ENCODE measurements around the gene C19orf85. TPM values are rescaled to one million over a fixed set of nuclear protein-coding genes. Genes with fewer than 3 reads are reported as not detected.

The C19orf85 gene
- total RNA-seq, 1 experiment from 2014 or later: 0.23 TPM

DNA sequence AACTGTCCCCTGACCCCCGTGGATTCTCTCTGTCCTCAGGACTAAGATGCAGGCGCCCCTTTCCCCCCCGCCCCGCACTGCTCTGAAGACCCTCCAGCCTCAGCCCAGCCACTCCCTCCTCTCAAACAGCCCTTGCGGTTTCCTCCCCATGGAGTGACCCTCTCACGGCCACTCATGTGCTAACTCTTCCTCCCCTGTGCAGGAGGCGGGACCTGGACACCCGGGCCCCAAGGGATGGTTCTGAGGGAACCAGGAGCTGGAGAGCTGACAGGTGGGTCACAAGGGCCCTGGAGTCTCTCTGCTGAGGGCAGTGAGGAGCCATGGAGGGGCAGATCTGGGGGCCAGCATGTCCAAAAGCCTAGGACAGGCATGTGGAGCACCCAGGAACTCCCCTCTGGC, 5.0 kb downstream of the C19orf85 start:
- Mint-ChIP-seq H3K27ac (ENCODE audit: low read depth, unreplicated experiment) (no peak overlapping the region), H3K36me3 (ENCODE audit: insufficient read depth, unreplicated experiment) (peaks cover 16% of the 10 kb centered on the region), H3K9me3 (ENCODE audit: unreplicated experiment) (no peaks in the 10 kb centered on the region), H3K4me1 (ENCODE audit: insufficient read depth, unreplicated experiment) (peaks cover 17% of the 10 kb centered on the region), H3K27me3 (ENCODE audit: insufficient read depth, unreplicated experiment) (no peaks in the 10 kb centered on the region), H3K4me3 (ENCODE audit: unreplicated experiment) (peak overlapping the region; percentile 97)
- ChIA-PET POLR2A (interaction anchor here (0.8 to 1.6 kb wide), 4 partner anchors 12 to 71 kb away, joined by 3 to 4 read pairs (median 4); partner anchors contain the start of gene UBE2S), CTCF (interaction anchor here (0.6 to 1.7 kb wide), 5 partner anchors 8 to 309 kb away, joined by 3 to 12 read pairs (median 4); no protein-coding TSS in a partner anchor)
- TF ChIP-seq, protein P1, sequence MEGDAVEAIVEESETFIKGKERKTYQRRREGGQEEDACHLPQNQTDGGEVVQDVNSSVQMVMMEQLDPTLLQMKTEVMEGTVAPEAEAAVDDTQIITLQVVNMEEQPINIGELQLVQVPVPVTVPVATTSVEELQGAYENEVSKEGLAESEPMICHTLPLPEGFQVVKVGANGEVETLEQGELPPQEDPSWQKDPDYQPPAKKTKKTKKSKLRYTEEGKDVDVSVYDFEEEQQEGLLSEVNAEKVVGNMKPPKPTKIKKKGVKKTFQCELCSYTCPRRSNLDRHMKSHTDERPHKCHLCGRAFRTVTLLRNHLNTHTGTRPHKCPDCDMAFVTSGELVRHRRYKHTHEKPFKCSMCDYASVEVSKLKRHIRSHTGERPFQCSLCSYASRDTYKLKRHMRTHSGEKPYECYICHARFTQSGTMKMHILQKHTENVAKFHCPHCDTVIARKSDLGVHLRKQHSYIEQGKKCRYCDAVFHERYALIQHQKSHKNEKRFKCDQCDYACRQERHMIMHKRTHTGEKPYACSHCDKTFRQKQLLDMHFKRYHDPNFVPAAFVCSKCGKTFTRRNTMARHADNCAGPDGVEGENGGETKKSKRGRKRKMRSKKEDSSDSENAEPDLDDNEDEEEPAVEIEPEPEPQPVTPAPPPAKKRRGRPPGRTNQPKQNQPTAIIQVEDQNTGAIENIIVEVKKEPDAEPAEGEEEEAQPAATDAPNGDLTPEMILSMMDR (IDR thresholded peaks at IDR 0.05; ENCODE audit: unreplicated experiment): no peak
- no peak for DNase-seq (ENCODE audit: unreplicated experiment)
- BruUV-seq (replicated peaks): no TSS peak
- intact Hi-C loops (cut with micrococcal nuclease): no loop called here

DNA sequence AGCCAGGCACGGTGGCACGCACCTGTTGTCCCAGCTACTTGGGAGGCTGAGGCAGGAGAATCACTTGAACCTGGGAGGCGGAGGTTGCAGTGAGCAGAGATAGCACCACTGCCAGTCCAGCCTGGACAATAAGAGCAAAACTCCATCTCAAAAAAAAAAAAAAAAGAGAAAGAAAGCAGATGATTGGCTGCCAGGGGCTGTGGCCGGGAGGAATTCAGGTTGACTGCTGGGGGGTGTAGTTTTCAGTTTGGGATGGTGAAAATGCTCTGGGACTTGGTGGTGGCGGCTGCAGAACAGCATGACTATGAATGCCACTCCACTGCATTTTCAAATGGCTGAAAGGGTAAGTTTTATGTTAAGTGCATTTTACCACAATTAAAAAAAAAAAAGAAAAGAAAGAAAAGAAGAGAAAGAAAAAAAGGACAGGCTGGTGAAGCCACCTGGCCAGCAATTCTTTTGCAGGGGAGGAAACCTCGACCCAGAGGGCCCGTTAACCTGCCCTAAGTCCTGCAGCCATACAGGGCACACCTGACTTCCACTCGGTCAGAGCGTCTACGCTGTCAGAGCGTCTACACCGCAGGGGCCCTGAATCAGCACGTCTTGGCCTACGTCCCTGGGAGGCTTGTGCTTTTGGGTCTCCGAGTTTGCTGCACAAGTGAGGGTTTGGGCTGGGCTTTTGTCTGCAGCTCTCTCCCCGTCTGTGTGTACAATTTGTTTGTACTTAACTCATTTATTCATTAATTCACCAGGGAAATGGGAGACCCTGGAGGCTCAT, 6.7 kb downstream of the C19orf85 start:
- Mint-ChIP-seq H3K27me3 (ENCODE audit: insufficient read depth, unreplicated experiment) (peaks cover 7% of the 10 kb centered on the region), H3K4me1 (ENCODE audit: insufficient read depth, unreplicated experiment) (peaks cover 17% of the 10 kb centered on the region), H3K36me3 (ENCODE audit: insufficient read depth, unreplicated experiment) (peaks cover 16% of the 10 kb centered on the region), H3K27ac (ENCODE audit: low read depth, unreplicated experiment) (no peak overlapping the region), H3K9me3 (ENCODE audit: unreplicated experiment) (no peaks in the 10 kb centered on the region), H3K4me3 (ENCODE audit: unreplicated experiment) (no peak overlapping the region)
- CTCF ChIA-PET: interaction anchor here (0.6 to 1.1 kb wide), 2 partner anchors 12 to 49 kb away, joined by 3 to 4 read pairs; no protein-coding TSS in a partner anchor
- TF ChIP-seq, protein P1 (IDR thresholded peaks at IDR 0.05; ENCODE audit: unreplicated experiment): no peak
- POLR2A ChIA-PET: no interaction called here
- no peak for DNase-seq (ENCODE audit: unreplicated experiment)
- BruUV-seq (replicated peaks): no TSS peak
- intact Hi-C loops (cut with micrococcal nuclease): no loop called here

DNA sequence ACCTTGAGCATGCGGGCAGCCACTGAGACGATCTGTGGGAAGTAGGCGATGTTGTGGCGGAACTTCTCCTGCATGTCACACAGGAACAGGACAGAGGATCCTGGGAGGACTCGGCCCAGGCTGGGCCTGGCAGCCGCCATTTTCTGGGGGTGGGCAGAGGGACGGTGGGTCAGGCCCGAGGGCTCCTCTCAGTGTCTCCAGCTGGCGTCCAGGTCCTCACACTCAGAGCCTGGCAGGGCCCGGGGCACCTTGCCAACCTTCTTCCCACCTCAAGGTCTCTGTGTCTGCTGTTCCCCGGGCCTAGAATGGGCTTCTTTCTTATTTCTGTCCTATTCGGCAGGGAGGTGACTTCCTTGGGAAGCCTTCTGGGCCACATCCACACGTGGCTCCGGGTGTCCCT, 8.2 kb downstream of the C19orf85 start:
- CTCF ChIA-PET: interaction anchor here (1.6 kb wide), 1 partner anchor 11 kb away, joined by 6 read pairs; no protein-coding TSS in a partner anchor
- no TSS peak for BruUV-seq (replicated peaks)
- intact Hi-C loops (cut with micrococcal nuclease): no loop called here
- Mint-ChIP-seq H3K4me1 (ENCODE audit: insufficient read depth, unreplicated experiment) (peaks cover 11% of the 10 kb centered on the region), H3K9me3 (ENCODE audit: unreplicated experiment) (no peaks in the 10 kb centered on the region), H3K27me3 (ENCODE audit: insufficient read depth, unreplicated experiment) (peaks cover 12% of the 10 kb centered on the region), H3K36me3 (ENCODE audit: insufficient read depth, unreplicated experiment) (peaks cover 11% of the 10 kb centered on the region), H3K4me3 (ENCODE audit: unreplicated experiment) (no peak overlapping the region), H3K27ac (ENCODE audit: low read depth, unreplicated experiment) (no peak overlapping the region)
- no peak for DNase-seq (ENCODE audit: unreplicated experiment)
- POLR2A ChIA-PET: no interaction called here
- TF ChIP-seq, protein P1 (IDR thresholded peaks at IDR 0.05; ENCODE audit: unreplicated experiment): no peak

DNA sequence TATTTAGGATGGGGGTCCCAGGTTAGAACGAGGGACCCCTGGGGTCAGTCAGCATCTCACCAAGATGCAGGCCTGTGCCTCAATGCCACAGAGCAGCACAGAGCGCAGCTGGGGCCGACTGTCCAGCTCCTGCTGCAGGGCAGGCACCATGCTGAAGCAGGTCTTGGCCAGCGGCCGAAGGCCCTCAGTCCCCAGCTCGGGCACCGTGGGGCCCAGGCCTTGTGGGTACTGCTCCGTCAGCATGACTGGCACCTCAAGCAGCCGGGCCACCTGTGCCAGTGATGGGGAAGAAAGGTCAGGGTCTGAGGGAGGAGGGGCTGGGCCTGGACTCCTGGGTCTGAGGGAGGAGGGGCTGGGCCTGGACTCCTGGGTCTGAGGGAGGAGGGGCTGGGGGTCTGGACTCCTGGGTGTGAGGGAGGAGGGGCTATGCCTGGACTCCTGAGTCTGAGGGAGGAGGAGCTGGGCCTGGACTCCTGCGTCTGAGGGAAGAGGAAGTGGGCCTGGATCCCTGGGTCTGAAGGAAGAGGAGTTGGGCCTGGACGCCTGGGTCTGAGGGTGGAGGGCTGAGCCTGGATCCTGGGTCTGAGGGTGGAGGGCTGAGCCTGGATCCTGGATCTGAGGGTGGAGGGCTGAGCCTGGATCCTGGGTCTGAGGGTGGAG, 8.8 kb downstream of the C19orf85 start:
- BruUV-seq (replicated peaks): no TSS peak
- H3K9me3 Mint-ChIP-seq (ENCODE audit: unreplicated experiment): no peaks in the 10 kb centered on the region
- intact Hi-C loops (cut with micrococcal nuclease): no loop called here

More for the DNA sequence above, 8.8 kb downstream of the C19orf85 start:
- Mint-ChIP-seq H3K36me3 (ENCODE audit: insufficient read depth, unreplicated experiment) (peaks cover 8% of the 10 kb centered on the region), H3K27me3 (ENCODE audit: insufficient read depth, unreplicated experiment) (peaks cover 12% of the 10 kb centered on the region), H3K4me1 (ENCODE audit: insufficient read depth, unreplicated experiment) (peaks cover 9% of the 10 kb centered on the region), H3K27ac (ENCODE audit: low read depth, unreplicated experiment) (no peak overlapping the region), H3K4me3 (ENCODE audit: unreplicated experiment) (no peak overlapping the region)
- CTCF ChIA-PET: interaction anchor here (0.6 to 1.6 kb wide), 4 partner anchors 12 to 67 kb away, joined by 3 to 6 read pairs (median 5); no protein-coding TSS in a partner anchor
- DNase-seq (ENCODE audit: unreplicated experiment): no peak
- POLR2A ChIA-PET: no interaction called here
- TF ChIP-seq, protein P1 (IDR thresholded peaks at IDR 0.05; ENCODE audit: unreplicated experiment): no peak

Measured in MCF 10A (cell line).